ENCODE measurements around the gene IGF2BP1. TPM values are rescaled to one million over a fixed set of nuclear protein-coding genes. Genes with fewer than 3 reads are reported as not detected.

IGF2BP1 gene
- 10 to 100 TPM in 1 of 4 donors, under 1 TPM in 2, not detected in 1; 0.30 to 34.0 (median 0.45) TPM for polyA plus RNA-seq
- long read RNA-seq, donor 1: 0 reads
- long read RNA-seq, donor 2, full-length matches to known transcripts: 2 of 2 reads
- long read RNA-seq, donor 2, partial matches to known transcripts: 0 of 2 reads
- long read RNA-seq, donor 2, other reads (novel, unspliced or antisense): 0 of 2 reads
- long read RNA-seq, donor 3, partial matches to known transcripts: 0 of 1 reads
- long read RNA-seq, donor 3, other reads (novel, unspliced or antisense): 0 of 1 reads
- long read RNA-seq, donor 4: 0 reads
- long read RNA-seq, donor 5, full-length matches to known transcripts: 3 of 3 reads
- long read RNA-seq, donor 5, partial matches to known transcripts: 0 of 3 reads
- long read RNA-seq, donor 5, other reads (novel, unspliced or antisense): 0 of 3 reads
- long read RNA-seq, donor 6, full-length matches to known transcripts: 1 of 1 reads
- long read RNA-seq, donor 6, partial matches to known transcripts: 0 of 1 reads
- long read RNA-seq, donor 6, other reads (novel, unspliced or antisense): 0 of 1 reads
- long read RNA-seq, donor 7, partial matches to known transcripts: 7 of 7 reads
- long read RNA-seq, donor 7, other reads (novel, unspliced or antisense): 0 of 7 reads
- long read RNA-seq, donor 8: 0 reads
- long read RNA-seq, donor 9: 0 reads
- long read RNA-seq, donor 10, full-length matches to known transcripts: 2 of 25 reads
- long read RNA-seq, donor 10, partial matches to known transcripts: 23 of 25 reads
- long read RNA-seq, donor 10, other reads (novel, unspliced or antisense): 0 of 25 reads

DNA sequence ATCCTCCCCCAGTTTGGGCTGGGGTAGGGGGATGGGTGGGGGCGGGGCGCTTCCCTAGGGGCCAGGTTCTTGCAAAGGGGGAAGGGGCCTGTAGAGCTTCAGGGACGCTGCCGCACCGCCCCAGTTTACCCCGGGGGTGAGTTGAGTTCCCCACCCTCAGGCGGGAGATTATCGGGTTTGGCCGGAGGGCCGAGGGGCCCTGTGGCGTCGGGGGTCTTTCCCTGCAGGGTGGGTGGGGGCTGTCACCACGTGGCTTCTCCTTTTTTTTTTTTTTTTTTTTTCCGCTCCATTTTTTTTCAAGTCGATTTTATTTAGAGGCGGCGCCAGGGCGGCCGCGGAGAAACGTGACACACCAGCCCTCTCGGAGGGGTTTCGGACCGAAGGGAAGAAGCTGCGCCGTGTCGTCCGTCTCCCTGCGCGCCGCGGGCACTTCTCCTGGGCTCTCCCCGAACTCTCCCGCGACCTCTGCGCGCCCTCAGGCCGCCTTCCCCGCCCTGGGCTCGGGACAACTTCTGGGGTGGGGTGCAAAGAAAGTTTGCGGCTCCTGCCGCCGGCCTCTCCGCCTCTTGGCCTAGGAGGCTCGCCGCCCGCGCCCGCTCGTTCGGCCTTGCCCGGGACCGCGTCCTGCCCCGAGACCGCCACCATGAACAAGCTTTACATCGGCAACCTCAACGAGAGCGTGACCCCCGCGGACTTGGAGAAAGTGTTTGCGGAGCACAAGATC is at the start of gene IGF2BP1:
Gene IGF2BP1, plus strand, starts transcription at position 283 of the 724 bp plus-strand sequence. Its CDS starts 361 bp downstream, at position 644.
- Histone ChIP-seq H3K36me3 (ENCODE audit: control insufficient read depth in 3 of 3, insufficient read depth in 2 of 3, low read depth in 1 of 3, low read length in 3 of 3) (no peaks in the 10 kb centered on the region), H3K4me1 (ENCODE audit: control insufficient read depth in 3 of 3, insufficient read depth in 2 of 3, low read depth in 1 of 3, low read length in 2 of 3) (peaks cover 0 to 8% (median 5%) of the 10 kb centered on the region in 3 donors), H3K4me3 (ENCODE audit: low read depth in 1 of 3, low read length in 3 of 3) (peak within 1 kb of the TSS in 2 of 3 donors; percentile 9 to 69), H3K27ac (ENCODE audit: low read depth in 1 of 3, low read length in 2 of 3) (peak within 1 kb of the TSS in 1 of 3 donors; percentile 96), H3K9me3 (ENCODE audit: control insufficient read depth in 2 of 2, insufficient read depth in 1 of 2, low read depth in 1 of 2, low read length in 1 of 2) (no peaks in the 10 kb centered on the region), H3K27me3 (ENCODE audit: control insufficient read depth in 3 of 3, insufficient read depth in 3 of 3, low read length in 3 of 3) (peaks cover 8 to 46% (median 25%) of the 10 kb centered on the region in 3 donors)
- DNase-seq: peak in 1 of 2 donors; percentile 81
- WGBS, 3 donors: 1 to 2% (median 1%) methylated on average over 52 to 62 of the region's 62 CpGs
- no peak for FAIRE-seq

DNA sequence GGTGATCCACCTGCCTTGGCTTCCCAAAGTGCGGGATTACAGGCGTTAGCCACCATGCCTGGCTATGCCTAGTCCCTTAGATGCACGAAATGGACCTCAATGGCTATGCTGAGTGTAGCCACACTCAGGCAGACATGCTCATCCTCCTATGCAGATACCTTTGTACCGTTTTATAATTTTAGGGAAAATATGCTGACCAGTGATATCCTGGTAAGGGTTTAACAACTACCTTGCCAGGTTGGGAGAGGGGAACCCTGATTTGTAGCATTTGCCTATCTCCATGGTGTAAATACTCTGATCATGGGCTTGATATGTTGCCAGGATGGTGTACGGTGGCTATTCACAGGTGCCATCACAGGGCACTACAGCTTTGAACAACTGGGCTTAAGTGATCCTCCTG is 45.6 kb upstream of the IGF2BP1 start:
- FAIRE-seq (no peak), DNase-seq (no peak)
- WGBS, 3 donors: 68 to 79% (median 74%) methylated on average over 5 of the region's 5 CpGs
- peaks cover 0 to 6% (median 3%) of the 10 kb centered on the region in 3 donors for H3K27me3 ChIP-seq (ENCODE audit: control insufficient read depth in 3 of 3, insufficient read depth in 3 of 3, low read length in 3 of 3)
- H3K4me1 ChIP-seq (ENCODE audit: control insufficient read depth in 3 of 3, insufficient read depth in 2 of 3, low read depth in 1 of 3, low read length in 2 of 3): no peaks in the 10 kb centered on the region
- H3K4me3 ChIP-seq (ENCODE audit: low read depth in 1 of 3, low read length in 3 of 3): no peak overlapping the region
- no peaks in the 10 kb centered on the region for H3K36me3 ChIP-seq (ENCODE audit: control insufficient read depth in 3 of 3, insufficient read depth in 2 of 3, low read depth in 1 of 3, low read length in 3 of 3)
- no peak overlapping the region for H3K27ac ChIP-seq (ENCODE audit: low read depth in 1 of 3, low read length in 2 of 3)
- H3K9me3 ChIP-seq (ENCODE audit: control insufficient read depth in 2 of 2, insufficient read depth in 1 of 2, low read depth in 1 of 2, low read length in 1 of 2): no peaks in the 10 kb centered on the region

DNA sequence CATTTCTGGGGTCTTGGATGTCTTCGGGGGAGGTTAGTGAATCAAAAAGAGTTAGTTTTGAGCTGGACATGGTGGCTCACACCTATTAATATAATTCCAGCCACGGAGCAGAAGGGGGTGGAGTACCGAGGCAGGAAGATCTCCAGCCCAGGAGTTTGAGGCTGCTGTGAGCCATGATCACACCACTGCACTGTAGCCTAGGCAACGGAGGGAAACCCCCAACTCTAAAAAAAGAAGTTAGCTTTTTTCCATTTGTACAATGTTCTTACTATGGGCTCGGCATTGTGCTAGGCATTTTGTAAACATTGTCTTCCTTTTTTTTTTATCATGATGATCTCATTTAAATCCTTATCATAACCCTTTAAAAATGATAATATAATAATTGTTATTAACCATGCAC is 44.3 kb upstream of the IGF2BP1 start:
- H3K27me3 ChIP-seq (ENCODE audit: control insufficient read depth in 3 of 3, insufficient read depth in 3 of 3, low read length in 3 of 3): peaks cover 0 to 6% (median 3%) of the 10 kb centered on the region in 3 donors
- no peaks in the 10 kb centered on the region for H3K9me3 ChIP-seq (ENCODE audit: control insufficient read depth in 2 of 2, insufficient read depth in 1 of 2, low read depth in 1 of 2, low read length in 1 of 2)
- DNase-seq (no peak), FAIRE-seq (no peak)
- no peak overlapping the region for H3K4me3 ChIP-seq (ENCODE audit: low read depth in 1 of 3, low read length in 3 of 3)
- WGBS, 3 donors: 18 to 24% (median 23%) methylated on average over 5 of the region's 5 CpGs
- H3K36me3 ChIP-seq (ENCODE audit: control insufficient read depth in 3 of 3, insufficient read depth in 2 of 3, low read depth in 1 of 3, low read length in 3 of 3): no peaks in the 10 kb centered on the region
- no peak overlapping the region for H3K27ac ChIP-seq (ENCODE audit: low read depth in 1 of 3, low read length in 2 of 3)
- H3K4me1 ChIP-seq (ENCODE audit: control insufficient read depth in 3 of 3, insufficient read depth in 2 of 3, low read depth in 1 of 3, low read length in 2 of 3): no peaks in the 10 kb centered on the region

DNA sequence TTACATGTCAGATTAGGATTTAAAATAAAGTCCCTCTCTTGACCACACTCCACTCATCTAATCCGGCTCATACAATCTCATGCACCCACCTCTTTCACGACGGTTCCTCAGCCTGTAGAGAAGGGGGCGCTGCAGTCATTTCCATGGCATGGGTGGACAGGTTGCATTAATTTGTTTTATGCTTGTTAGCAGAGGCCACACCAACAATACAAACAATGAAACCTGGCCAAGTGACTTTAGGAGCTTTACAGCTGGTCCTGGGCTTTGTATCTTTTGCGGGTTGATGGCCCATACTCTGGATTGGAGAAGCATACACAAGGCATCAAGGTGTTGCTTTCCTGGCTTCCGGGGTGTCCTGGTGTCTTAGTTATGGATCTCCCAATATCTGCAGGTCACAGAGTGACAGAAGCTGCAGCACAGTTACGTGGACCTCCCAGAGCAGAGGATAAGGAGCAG is 42.9 kb upstream of the IGF2BP1 start:
- FAIRE-seq: no peak
- H3K27me3 ChIP-seq (ENCODE audit: control insufficient read depth in 3 of 3, insufficient read depth in 3 of 3, low read length in 3 of 3): peaks cover 0 to 10% (median 3%) of the 10 kb centered on the region in 3 donors
- 21 to 35% (median 24%) methylated on average over 7 of the region's 7 CpGs for WGBS, 3 donors

DNA sequence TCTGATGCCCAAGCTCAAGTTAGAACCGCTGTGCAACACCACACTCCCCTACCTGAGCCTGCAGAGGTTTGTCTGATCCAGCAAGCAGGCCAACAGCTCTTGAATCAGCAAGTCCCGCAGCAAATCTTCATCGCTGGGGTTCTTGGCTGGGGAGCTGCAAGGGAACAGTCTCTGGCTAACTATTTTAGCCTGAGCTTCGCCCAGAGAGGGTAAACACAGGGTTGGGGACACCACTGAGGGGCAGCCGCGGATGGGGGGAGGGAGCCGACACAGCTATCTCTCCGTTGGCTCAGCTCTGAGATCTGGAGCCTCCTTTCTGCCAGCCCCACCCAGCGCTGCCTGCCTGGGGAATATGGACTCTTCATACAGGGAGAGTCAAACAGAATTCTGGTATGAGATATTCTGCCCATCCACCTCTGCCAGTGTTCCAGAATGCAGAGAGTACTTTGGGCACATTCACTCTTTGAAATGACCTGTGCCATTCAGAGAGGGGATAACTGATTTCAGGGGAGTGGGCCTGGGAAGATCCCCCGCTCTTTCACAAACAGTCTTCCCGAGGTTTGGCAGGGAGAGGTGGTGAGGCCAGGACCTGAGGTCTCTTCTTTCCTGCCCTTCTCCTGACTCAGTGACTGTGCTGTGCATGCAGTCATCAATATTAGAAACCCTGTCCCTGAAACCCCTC is 36.2 kb upstream of the IGF2BP1 start:
- 14 to 27% (median 20%) methylated on average over 11 of the region's 11 CpGs for WGBS, 3 donors
- Histone ChIP-seq H3K4me1 (ENCODE audit: control insufficient read depth in 3 of 3, insufficient read depth in 2 of 3, low read depth in 1 of 3, low read length in 2 of 3) (peaks cover 0 to 5% (median 0%) of the 10 kb centered on the region in 3 donors), H3K27me3 (ENCODE audit: control insufficient read depth in 3 of 3, insufficient read depth in 3 of 3, low read length in 3 of 3) (peaks cover 0 to 21% (median 3%) of the 10 kb centered on the region in 3 donors), H3K36me3 (ENCODE audit: control insufficient read depth in 3 of 3, insufficient read depth in 2 of 3, low read depth in 1 of 3, low read length in 3 of 3) (no peaks in the 10 kb centered on the region), H3K9me3 (ENCODE audit: control insufficient read depth in 2 of 2, insufficient read depth in 1 of 2, low read depth in 1 of 2, low read length in 1 of 2) (no peaks in the 10 kb centered on the region), H3K4me3 (ENCODE audit: low read depth in 1 of 3, low read length in 3 of 3) (no peak overlapping the region), H3K27ac (ENCODE audit: low read depth in 1 of 3, low read length in 2 of 3) (no peak overlapping the region)
- DNase-seq: peak in 1 of 2 donors; percentile 20
- no peak for FAIRE-seq

More for the DNA sequence above, 42.9 kb upstream of the IGF2BP1 start:
- no peaks in the 10 kb centered on the region for H3K36me3 ChIP-seq (ENCODE audit: control insufficient read depth in 3 of 3, insufficient read depth in 2 of 3, low read depth in 1 of 3, low read length in 3 of 3)
- H3K27ac ChIP-seq (ENCODE audit: low read depth in 1 of 3, low read length in 2 of 3): no peak overlapping the region
- H3K4me3 ChIP-seq (ENCODE audit: low read depth in 1 of 3, low read length in 3 of 3): no peak overlapping the region
- DNase-seq: peak; percentile 32 to 71
- H3K4me1 ChIP-seq (ENCODE audit: control insufficient read depth in 3 of 3, insufficient read depth in 2 of 3, low read depth in 1 of 3, low read length in 2 of 3): no peaks in the 10 kb centered on the region
- no peaks in the 10 kb centered on the region for H3K9me3 ChIP-seq (ENCODE audit: control insufficient read depth in 2 of 2, insufficient read depth in 1 of 2, low read depth in 1 of 2, low read length in 1 of 2)

DNA sequence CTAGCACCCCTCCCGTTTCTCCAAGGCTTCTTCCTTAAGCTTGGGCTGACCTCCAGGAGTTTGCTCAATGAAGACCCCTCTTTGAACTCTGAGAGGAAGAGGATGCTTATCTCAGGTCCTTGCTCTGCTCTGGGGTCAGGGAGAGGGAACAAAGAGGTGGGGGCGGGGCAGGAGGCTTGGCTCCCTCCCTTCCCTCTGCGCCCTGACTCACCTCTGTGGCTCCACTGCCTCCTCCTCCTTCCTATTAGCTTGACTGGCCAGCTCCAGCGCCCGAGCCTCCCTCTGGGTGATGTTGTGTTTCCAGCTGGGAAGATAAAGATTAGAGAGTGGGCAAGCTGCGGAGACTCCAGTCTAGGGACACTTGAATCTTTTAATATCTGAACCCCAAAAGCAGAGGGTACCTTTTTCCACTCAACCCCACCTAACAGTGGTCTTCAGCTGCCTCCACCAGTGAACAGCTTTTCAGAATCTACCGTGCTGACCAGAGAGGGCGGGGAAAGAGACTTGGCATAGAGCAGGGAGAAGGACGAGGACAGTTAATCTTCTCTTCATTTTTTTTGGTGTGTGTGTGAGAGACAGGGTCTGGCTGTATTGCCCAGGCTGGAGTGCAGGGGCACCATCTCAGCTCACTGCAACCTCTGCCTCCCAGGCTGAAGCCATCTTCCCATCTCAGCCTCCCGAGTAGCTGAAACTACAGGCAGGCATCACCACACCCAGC is 35.5 kb upstream of the IGF2BP1 start:
- WGBS, 3 donors: 26 to 35% (median 28%) methylated on average over 10 of the region's 10 CpGs
- no peaks in the 10 kb centered on the region for H3K9me3 ChIP-seq (ENCODE audit: control insufficient read depth in 2 of 2, insufficient read depth in 1 of 2, low read depth in 1 of 2, low read length in 1 of 2)
- peaks cover 0 to 5% (median 0%) of the 10 kb centered on the region in 3 donors for H3K4me1 ChIP-seq (ENCODE audit: control insufficient read depth in 3 of 3, insufficient read depth in 2 of 3, low read depth in 1 of 3, low read length in 2 of 3)
- no peaks in the 10 kb centered on the region for H3K36me3 ChIP-seq (ENCODE audit: control insufficient read depth in 3 of 3, insufficient read depth in 2 of 3, low read depth in 1 of 3, low read length in 3 of 3)
- DNase-seq (no peak), FAIRE-seq (no peak)
- H3K27me3 ChIP-seq (ENCODE audit: control insufficient read depth in 3 of 3, insufficient read depth in 3 of 3, low read length in 3 of 3): peaks cover 0 to 21% (median 3%) of the 10 kb centered on the region in 3 donors
- no peak overlapping the region for H3K27ac ChIP-seq (ENCODE audit: low read depth in 1 of 3, low read length in 2 of 3)
- H3K4me3 ChIP-seq (ENCODE audit: low read depth in 1 of 3, low read length in 3 of 3): no peak overlapping the region

DNA sequence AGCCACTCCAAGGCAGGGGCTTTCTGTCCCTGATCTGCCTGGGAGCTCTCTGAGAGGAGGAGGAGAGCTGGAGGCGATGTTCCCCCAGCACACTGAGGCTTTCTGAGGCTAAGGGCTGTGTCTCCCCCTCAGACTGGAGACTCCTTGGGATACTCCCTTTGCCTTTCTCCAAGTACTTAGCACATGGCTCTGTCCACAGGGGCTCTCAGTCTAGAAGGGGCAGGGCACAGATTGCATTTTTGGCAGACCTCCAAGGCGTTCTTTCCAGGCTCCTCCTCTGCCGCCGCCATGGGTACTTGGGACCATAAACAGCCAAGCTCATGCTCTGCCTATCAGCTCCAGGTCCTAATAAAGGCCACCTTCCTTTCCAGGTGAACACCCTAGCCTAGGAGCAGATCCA is 27.0 kb upstream of the IGF2BP1 start:
- WGBS, 3 donors: 12 to 36% (median 22%) methylated on average over 4 of the region's 4 CpGs
- H3K4me1 ChIP-seq (ENCODE audit: control insufficient read depth in 3 of 3, insufficient read depth in 2 of 3, low read depth in 1 of 3, low read length in 2 of 3): peaks cover 0 to 15% (median 0%) of the 10 kb centered on the region in 3 donors
- no peak overlapping the region for H3K4me3 ChIP-seq (ENCODE audit: low read depth in 1 of 3, low read length in 3 of 3)
- H3K27ac ChIP-seq (ENCODE audit: low read depth in 1 of 3, low read length in 2 of 3): no peak overlapping the region
- FAIRE-seq (no peak), DNase-seq (peak in 1 of 2 donors; percentile 48)
- H3K36me3 ChIP-seq (ENCODE audit: control insufficient read depth in 3 of 3, insufficient read depth in 2 of 3, low read depth in 1 of 3, low read length in 3 of 3): no peaks in the 10 kb centered on the region
- peaks cover 2 to 8% (median 2%) of the 10 kb centered on the region in 3 donors for H3K27me3 ChIP-seq (ENCODE audit: control insufficient read depth in 3 of 3, insufficient read depth in 3 of 3, low read length in 3 of 3)
- no peaks in the 10 kb centered on the region for H3K9me3 ChIP-seq (ENCODE audit: control insufficient read depth in 2 of 2, insufficient read depth in 1 of 2, low read depth in 1 of 2, low read length in 1 of 2)

Data from small intestine (tissue), 16 donors.